Activated CD8-positive, alpha-beta T cell treated with anti-CD3 and anti-CD28 coated beads, Interleukin-2, amount 10 ng/mL, durations not matched to agents 7 days and 5 days (primary cell): ENCODE data around the gene CHRNB1. TPM values are rescaled to one million over a fixed set of nuclear protein-coding genes. Genes with fewer than 3 reads are reported as not detected.

Experiments used
- ATAC-seq: fragments of 150-1000 bp; cut with Tn5 transposase; one replicate; pipeline ENCODE4 v1.10.0; 2021; ENCODE audit warnings: moderate library complexity
- CTCF ChIA-PET: fragments of 350-600 bp; sonication (Branson Sonifier 250); formaldehyde crosslinking; loops from one replicate; lab custom pipeline; 2021; ENCODE audit warnings: antibody characterized with exemption; lab: Charles Lee
- POLR2A ChIA-PET: fragments of 350-600 bp; sonication (Branson Sonifier 250); formaldehyde crosslinking; loops from one replicate; lab custom pipeline; 2021; ENCODE audit warnings: antibody characterized with exemption; lab: Charles Lee
- DNase-seq: peaks from one replicate; pipeline ENCODE4 v3.0.0-alpha.2; 2020
- H3K27ac Mint-ChIP-seq: one replicate; pipeline ENCODE4 v1.8.0; 2021; ENCODE audit warnings: mild to moderate bottlenecking, mixed read lengths
- H3K27me3 Mint-ChIP-seq: one replicate; pipeline ENCODE4 v1.8.0; 2021; ENCODE audit warnings: low read depth, mixed read lengths
- H3K36me3 Mint-ChIP-seq: one replicate; pipeline ENCODE4 v1.8.0; 2021; ENCODE audit warnings: low read depth, mixed read lengths
- H3K4me1 Mint-ChIP-seq: one replicate; pipeline ENCODE4 v1.8.0; 2021; ENCODE audit warnings: low read depth, mixed read lengths
- H3K4me3 Mint-ChIP-seq: one replicate; pipeline ENCODE4 v1.8.0; 2021; ENCODE audit warnings: mild to moderate bottlenecking, mixed read lengths
- H3K9me3 Mint-ChIP-seq: one replicate; pipeline ENCODE4 v1.8.0; 2022; ENCODE audit warnings: mixed read lengths; ENCODE audit not compliant: insufficient read depth
- total RNA-seq, 2 experiments: library from RNA; stranded (reverse); gene quantifications; one replicate each; pipeline ENCODE4 v1.2.3, GENCODE V29; 2021

CHRNB1 gene
- total RNA-seq, 2 experiments from 2014 or later = 14.1 to 15.7 TPM

DNA sequence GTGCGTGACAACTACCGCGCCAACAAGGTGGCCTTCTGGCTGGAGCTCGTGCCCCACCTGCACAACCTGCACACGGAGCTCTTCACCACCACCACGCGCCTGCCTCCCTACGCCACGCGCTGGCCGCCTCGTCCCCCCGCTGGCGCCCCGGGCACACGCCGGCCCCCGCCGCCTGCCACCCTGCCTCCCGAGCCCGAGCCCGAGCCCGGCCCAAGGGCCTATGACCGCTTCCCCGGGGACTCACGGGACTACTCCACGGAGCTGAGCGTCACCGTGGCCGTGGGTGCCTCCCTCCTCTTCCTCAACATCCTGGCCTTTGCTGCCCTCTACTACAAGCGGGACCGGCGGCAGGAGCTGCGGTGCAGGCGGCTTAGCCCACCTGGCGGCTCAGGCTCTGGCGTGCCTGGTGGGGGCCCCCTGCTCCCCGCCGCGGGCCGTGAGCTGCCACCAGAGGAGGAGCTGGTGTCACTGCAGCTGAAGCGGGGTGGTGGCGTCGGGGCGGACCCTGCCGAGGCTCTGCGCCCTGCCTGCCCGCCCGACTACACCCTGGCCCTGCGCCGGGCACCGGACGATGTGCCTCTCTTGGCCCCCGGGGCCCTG is 27.7 kb upstream of the CHRNB1 start:
- Mint-ChIP-seq H3K27me3 (no peaks in the 10 kb centered on the region), H3K9me3 (no peaks in the 10 kb centered on the region), H3K4me3 (no peak overlapping the region), H3K4me1 (no peaks in the 10 kb centered on the region), H3K36me3 (no peaks in the 10 kb centered on the region), H3K27ac (no peak overlapping the region)
- POLR2A ChIA-PET = no interaction called here
- DNase-seq (no peak), ATAC-seq (no peak)
- CTCF ChIA-PET = no interaction called here

DNA sequence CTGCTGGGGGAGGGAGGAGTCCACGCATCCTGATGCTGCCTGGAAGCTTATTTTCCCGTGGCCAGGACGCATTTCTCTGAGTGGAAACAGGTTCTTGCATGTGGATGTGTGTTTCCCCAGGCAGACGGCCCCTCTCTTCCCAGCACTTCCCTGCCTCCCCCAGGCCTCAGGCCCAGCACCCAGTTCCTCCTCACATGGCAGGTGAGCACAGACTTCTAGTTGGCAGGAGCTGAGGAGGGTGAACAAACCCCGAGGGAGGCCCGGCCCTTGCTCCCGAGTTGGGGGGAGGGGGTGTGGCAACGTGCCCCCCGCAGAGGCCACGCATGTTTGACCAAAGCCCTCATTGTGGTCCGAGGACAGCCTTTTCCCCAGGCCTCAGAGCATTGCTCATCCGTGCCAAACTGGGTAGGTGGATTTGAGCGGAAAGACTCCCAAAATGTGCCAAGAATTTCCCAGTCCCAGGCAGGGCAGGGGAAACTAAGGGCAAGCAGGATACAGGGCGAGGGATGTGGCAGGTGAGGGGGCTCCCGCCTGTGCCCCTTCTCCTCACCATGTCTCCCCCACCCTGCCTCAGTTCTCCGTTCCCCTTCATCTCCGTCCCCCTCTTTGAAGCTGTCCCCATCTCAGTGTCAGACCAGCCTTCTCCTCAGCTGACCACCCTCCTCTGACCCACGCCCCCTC is 26.2 kb upstream of the CHRNB1 start:
- H3K4me3 Mint-ChIP-seq = no peak overlapping the region
- DNase-seq (no peak), ATAC-seq (no peak)
- no peaks in the 10 kb centered on the region for H3K4me1 Mint-ChIP-seq
- ChIA-PET CTCF (no interaction called here), POLR2A (no interaction called here)
- no peak overlapping the region for H3K27ac Mint-ChIP-seq
- H3K36me3 Mint-ChIP-seq = no peaks in the 10 kb centered on the region
- H3K9me3 Mint-ChIP-seq = no peaks in the 10 kb centered on the region
- no peaks in the 10 kb centered on the region for H3K27me3 Mint-ChIP-seq

DNA sequence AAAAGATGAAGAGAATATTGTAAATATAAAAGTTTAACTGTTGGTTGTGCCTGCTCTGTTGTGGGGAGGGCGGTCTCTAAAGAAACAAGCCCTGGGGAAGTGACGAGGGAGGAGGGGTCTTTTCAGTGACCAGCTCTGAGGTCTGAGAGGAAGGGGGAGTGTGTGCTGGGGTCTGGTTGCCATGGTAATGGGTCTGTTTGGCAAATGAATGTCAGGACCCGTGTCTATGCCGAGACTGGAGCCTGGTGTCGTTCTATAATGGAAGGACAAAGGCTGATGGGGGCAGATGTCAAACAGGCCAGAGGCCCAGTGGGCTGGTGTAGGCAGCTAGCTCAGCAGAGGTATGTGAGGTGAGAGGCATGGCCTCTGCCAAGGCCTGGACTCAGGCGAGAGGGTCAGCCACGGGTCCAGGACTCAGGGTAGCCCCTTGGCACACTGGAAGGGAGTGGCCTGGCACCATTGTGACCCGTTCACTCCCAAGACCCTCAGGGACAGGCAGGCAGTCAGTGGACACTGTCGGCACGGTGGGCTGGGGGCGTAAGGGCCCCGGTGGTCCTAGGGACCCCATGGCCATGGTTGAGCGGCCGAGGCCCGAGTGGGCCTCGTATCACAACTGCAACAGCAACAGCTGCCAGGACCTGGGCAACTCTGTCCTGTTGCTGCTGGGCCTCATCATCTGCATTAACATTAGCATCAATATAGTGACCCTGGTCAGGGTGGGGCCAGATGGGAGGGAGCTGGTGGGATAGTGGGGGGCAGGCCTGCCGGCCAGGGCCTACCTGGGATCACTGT is 24.8 kb upstream of the CHRNB1 start, which contains the start of gene SPEM1:
TSS of gene SPEM1 (plus strand) at position 506 of the 792 bp plus-strand sequence. CDS start at position 567, 61 bp downstream.
- Mint-ChIP-seq H3K36me3 (no peaks in the 10 kb centered on the region), H3K27me3 (no peaks in the 10 kb centered on the region)
- CTCF ChIA-PET = interaction anchor here (1.7 kb wide), 1 partner anchor 17 kb away, joined by 5 read pairs; no protein-coding TSS in a partner anchor

DNA sequence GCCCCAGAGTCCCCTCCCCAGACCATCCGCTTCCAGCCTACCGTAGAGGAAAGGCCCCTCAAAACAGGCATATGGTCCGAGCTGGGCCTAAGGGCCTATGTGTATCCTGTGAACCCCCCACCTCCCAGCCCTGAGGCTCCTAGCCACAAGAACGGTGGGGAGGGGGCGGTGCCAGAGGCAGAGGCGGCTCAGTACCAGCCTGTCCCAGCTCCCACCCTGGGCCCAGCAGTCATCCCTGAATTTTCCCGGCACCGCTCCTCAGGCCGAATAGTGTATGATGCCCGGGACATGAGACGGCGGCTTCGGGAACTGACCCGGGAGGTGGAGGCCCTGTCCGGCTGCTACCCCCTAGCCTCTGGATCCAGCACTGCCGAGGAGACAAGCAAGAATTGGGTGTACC is 23.7 kb upstream of the CHRNB1 start:
- Mint-ChIP-seq H3K27me3 (no peaks in the 10 kb centered on the region), H3K27ac (no peak overlapping the region), H3K4me3 (no peak overlapping the region), H3K36me3 (no peaks in the 10 kb centered on the region), H3K9me3 (no peaks in the 10 kb centered on the region), H3K4me1 (no peaks in the 10 kb centered on the region)
- ChIA-PET CTCF (interaction anchor here (1.7 kb wide), 1 partner anchor 15 kb away, joined by 5 read pairs; no protein-coding TSS in a partner anchor), POLR2A (no interaction called here)
- ATAC-seq (no peak), DNase-seq (no peak)

More for the DNA sequence above, 24.8 kb upstream of the CHRNB1 start, which contains the start of gene SPEM1:
- no peak within 1 kb of the TSS for H3K4me3 Mint-ChIP-seq
- H3K4me1 Mint-ChIP-seq = no peaks in the 10 kb centered on the region
- H3K9me3 Mint-ChIP-seq = no peaks in the 10 kb centered on the region
- POLR2A ChIA-PET = interaction anchor here (0.7 kb wide), 1 partner anchor 12 kb away, joined by 3 read pairs; no protein-coding TSS in a partner anchor
- DNase-seq (no peak), ATAC-seq (no peak)
- H3K27ac Mint-ChIP-seq = no peak within 1 kb of the TSS

DNA sequence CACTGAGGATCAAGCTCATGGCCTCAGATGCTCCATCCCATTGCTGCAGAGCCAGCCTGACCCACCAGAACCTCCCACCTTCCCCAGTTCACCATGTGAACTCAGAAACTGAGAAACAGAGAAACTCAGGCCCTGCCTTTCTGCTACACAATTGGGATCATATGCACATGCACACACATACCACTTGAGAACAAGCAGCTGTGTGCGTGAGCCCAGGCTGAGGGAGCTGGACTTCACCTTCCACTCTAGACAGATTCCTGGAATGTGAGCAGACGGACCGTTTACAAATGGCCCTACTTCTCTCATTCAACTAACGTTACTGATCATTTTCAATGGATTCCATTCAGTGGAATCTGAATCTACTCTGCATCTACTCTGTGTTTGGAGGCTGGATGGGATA is 21.2 kb upstream of the CHRNB1 start:
- Mint-ChIP-seq H3K9me3 (no peaks in the 10 kb centered on the region), H3K36me3 (no peaks in the 10 kb centered on the region), H3K27me3 (no peaks in the 10 kb centered on the region), H3K4me3 (no peak overlapping the region), H3K4me1 (no peaks in the 10 kb centered on the region), H3K27ac (peak overlapping the region; percentile 3)
- ChIA-PET CTCF (interaction anchor here (1.7 to 4.4 kb wide), 2 partner anchors 12 to 68 kb away, joined by 4 to 15 read pairs; partner anchors contain the start of gene TMEM102), POLR2A (no interaction called here)
- DNase-seq (no peak), ATAC-seq (no peak)

DNA sequence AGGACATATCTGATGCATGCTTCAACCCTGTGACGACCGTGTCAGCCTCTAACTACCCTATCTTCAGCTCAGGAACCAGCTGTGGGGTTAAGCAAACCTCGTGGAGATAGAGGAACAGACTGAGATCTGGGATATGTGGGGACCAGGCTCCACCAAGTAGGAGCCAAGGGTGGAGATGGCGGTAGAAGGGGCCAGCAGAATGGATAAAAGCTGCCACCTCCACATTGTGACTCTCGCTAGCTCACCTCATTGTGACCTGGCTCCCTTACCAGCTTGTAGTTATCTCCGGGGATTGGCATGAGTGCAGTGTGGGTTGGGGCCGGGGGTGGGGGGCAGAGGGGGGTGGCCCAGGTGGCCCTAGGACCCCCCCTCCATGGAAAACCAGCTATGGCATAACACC is 19.5 kb upstream of the CHRNB1 start, which contains the start of gene SPEM2:
TSS of gene SPEM2 (plus strand) at position 301 of the 400 bp plus-strand sequence. CDS start at position 374, 73 bp downstream.
- H3K27ac Mint-ChIP-seq = peak within 1 kb of the TSS; percentile 11
- no peak within 1 kb of the TSS for H3K4me3 Mint-ChIP-seq
- ATAC-seq = no peak
- H3K4me1 Mint-ChIP-seq = no peaks in the 10 kb centered on the region
- no peaks in the 10 kb centered on the region for H3K36me3 Mint-ChIP-seq
- ChIA-PET POLR2A (interaction anchor here (0.7 kb wide), 1 partner anchor 11 kb away, joined by 3 read pairs; no protein-coding TSS in a partner anchor), CTCF (interaction anchor here (4.4 kb wide), 1 partner anchor 10 kb away, joined by 15 read pairs; the partner anchor contains the start of gene TMEM102)
- no peak for DNase-seq
- no peaks in the 10 kb centered on the region for H3K27me3 Mint-ChIP-seq
- H3K9me3 Mint-ChIP-seq = no peaks in the 10 kb centered on the region

DNA sequence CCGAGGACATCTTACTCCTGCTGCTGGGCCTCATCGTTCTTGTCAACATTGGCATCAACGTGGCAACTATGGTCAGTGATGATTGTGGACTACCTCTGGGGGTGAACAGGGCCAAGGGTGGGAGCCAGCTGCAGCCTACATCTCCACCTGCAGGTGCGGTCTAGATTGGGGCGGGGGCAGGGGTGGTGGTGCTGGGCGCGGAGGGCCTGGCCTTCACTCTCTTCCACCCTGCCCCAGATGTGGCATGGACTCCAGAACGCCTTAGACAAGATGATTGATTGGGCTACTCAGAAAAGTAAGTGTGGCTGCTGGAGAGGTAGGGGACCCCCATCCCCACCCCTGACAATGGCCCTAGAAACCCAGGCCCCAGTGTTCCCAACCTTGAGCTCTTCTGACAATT is 19.1 kb upstream of the CHRNB1 start:
- Mint-ChIP-seq H3K36me3 (no peaks in the 10 kb centered on the region), H3K9me3 (no peaks in the 10 kb centered on the region), H3K27me3 (no peaks in the 10 kb centered on the region), H3K4me1 (no peaks in the 10 kb centered on the region), H3K4me3 (no peak overlapping the region), H3K27ac (no peak overlapping the region)
- DNase-seq = no peak
- CTCF ChIA-PET = interaction anchor here (4.4 kb wide), 1 partner anchor 10 kb away, joined by 15 read pairs; the partner anchor contains the start of gene TMEM102
- POLR2A ChIA-PET = interaction anchor here (0.7 kb wide), 1 partner anchor 10 kb away, joined by 3 read pairs; no protein-coding TSS in a partner anchor
- ATAC-seq = no peak

DNA sequence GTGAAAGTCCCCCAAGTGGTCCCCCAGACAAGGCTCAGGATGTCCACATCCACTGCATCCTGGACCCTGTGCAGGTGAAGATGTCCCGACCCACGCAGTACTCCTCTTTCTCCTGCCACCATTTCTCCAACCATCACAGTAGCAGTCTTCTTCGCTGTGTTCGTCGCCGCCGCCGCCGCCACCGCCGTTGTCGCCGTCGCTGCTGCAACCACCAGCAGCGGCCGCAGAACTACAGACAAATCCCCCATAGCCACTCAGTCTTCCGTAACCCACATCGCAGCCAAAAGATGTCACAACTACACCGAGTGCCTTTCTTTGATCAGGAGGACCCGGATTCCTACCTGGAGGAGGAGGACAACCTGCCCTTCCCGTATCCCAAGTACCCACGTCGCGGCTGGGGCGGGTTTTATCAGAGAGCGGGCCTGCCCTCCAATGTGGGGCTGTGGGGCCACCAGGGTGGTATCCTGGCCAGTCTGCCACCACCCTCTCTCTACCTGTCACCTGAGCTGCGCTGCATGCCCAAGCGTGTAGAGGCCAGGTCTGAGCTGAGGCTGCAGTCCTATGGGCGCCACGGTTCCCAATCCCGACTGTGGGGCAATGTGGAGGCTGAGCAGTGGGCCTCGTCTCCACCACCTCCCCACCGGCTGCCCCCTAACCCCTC is 18.5 kb upstream of the CHRNB1 start:
- no peaks in the 10 kb centered on the region for H3K4me1 Mint-ChIP-seq
- H3K36me3 Mint-ChIP-seq = no peaks in the 10 kb centered on the region
- H3K4me3 Mint-ChIP-seq = no peak overlapping the region
- H3K27me3 Mint-ChIP-seq = no peaks in the 10 kb centered on the region
- no peaks in the 10 kb centered on the region for H3K9me3 Mint-ChIP-seq
- no peak overlapping the region for H3K27ac Mint-ChIP-seq
- POLR2A ChIA-PET = no interaction called here
- no peak for DNase-seq
- CTCF ChIA-PET = interaction anchor here (4.4 kb wide), 1 partner anchor 9 kb away, joined by 15 read pairs; the partner anchor contains the start of gene TMEM102
- ATAC-seq = no peak

DNA sequence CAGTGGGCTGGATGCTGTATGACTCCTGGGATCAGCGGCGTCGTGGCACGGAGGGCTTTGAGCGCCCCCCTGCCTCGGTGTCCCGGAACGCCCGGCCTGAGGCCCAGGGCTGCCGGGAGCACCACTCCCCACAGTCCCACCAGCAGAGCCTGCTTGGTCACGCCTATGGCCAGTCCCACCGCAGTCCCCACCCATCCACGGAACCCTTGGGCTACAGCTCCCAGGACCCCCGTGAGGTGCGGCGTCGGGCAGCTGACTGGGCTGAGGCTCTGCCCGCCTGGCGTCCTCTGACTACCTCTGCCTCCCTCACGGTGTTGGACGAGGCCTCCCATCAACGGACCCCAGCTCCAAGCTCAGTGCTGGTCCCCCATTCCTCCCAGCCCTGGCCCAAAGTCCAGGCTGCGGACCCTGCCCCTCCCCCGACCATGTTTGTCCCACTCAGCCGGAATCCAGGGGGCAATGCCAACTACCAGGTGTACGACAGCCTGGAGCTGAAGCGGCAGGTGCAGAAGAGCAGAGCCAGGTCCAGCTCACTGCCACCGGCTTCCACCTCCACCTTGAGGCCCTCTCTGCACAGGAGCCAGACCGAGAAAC is 17.9 kb upstream of the CHRNB1 start:
- H3K9me3 Mint-ChIP-seq = no peaks in the 10 kb centered on the region
- H3K27me3 Mint-ChIP-seq = no peaks in the 10 kb centered on the region
- no peaks in the 10 kb centered on the region for H3K4me1 Mint-ChIP-seq
- no peak overlapping the region for H3K27ac Mint-ChIP-seq
- H3K4me3 Mint-ChIP-seq = no peak overlapping the region
- ATAC-seq = no peak
- CTCF ChIA-PET = interaction anchor here (4.4 kb wide), 1 partner anchor 8 kb away, joined by 15 read pairs; the partner anchor contains the start of gene TMEM102
- no peak for DNase-seq
- no peaks in the 10 kb centered on the region for H3K36me3 Mint-ChIP-seq
- POLR2A ChIA-PET = interaction anchor here (0.8 kb wide), 1 partner anchor 9 kb away, joined by 3 read pairs; the partner anchor contains the start of gene TMEM102

DNA sequence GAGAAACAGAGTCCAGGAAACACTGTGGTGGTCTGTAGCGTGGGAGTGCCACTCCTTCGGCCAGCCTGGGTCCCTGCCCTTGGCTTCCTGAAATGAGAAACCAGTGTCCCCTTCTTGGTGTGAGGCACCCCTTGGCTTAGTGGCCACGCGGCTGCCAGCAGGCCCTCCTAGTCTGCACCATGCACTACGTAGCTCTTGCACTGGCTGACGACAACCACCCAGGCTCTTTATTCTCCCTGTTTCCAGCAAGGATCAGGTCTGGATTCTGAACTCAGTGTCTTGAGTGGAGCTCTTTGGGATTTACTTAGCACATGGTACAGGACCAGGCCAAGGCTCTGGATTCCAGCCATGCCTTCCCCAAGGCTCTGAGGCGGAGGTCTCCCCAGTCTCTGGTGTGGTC is 17.3 kb upstream of the CHRNB1 start:
- ATAC-seq (no peak), DNase-seq (no peak)
- ChIA-PET POLR2A (interaction anchor here (0.8 kb wide), 1 partner anchor 8 kb away, joined by 3 read pairs; the partner anchor contains the start of gene TMEM102), CTCF (no interaction called here)
- Mint-ChIP-seq H3K27me3 (no peaks in the 10 kb centered on the region), H3K27ac (no peak overlapping the region), H3K4me1 (no peaks in the 10 kb centered on the region), H3K9me3 (no peaks in the 10 kb centered on the region), H3K36me3 (no peaks in the 10 kb centered on the region), H3K4me3 (no peak overlapping the region)
